GM23338 (cell line): ENCODE results near the gene FARS2. TPM values are rescaled to one million over a fixed set of nuclear protein-coding genes. Genes with fewer than 3 reads are reported as not detected.

Experiments used
- ATAC-seq: fragments of 200-7000 bp; cut with Tn5 transposase; 3 replicates; pipeline ENCODE4 v1.9.1; 2020
- DNase-seq: peaks from one replicate; pipeline ENCODE4 v3.0.0-alpha.2; 2015; ENCODE audit warnings: low spot score
- H2AFZ ChIP-seq: fragments of 200-600 bp; sonication (generic); 2 replicates; pipeline ENCODE4 v1.8.0; 2016; ENCODE audit warnings: antibody characterized with exemption, mild to moderate bottlenecking, moderate library complexity
- H3F3A ChIP-seq: fragments of 200-600 bp; sonication (generic); replicated peaks from 2 replicates; pipeline ENCODE4 v1.8.0; 2017; ENCODE audit warnings: antibody characterized with exemption, mixed run types, low read depth
- H3K27ac ChIP-seq: fragments of 200-600 bp; sonication (generic); 2 replicates; pipeline ENCODE4 v1.6.1; 2016; ENCODE audit warnings: low read depth
- H3K27me3 ChIP-seq: fragments of 200-600 bp; sonication (generic); 2 replicates; pipeline ENCODE4 v1.8.0; 2016; ENCODE audit warnings: mild to moderate bottlenecking, mixed run types, moderate library complexity; ENCODE audit not compliant: insufficient read depth
- H3K36me3 ChIP-seq: fragments of 200-600 bp; sonication (generic); 2 replicates; pipeline ENCODE4 v1.8.0; 2016; ENCODE audit warnings: mild to moderate bottlenecking; ENCODE audit not compliant: insufficient read depth
- H3K4me1 ChIP-seq: fragments of 200-600 bp; sonication (generic); 2 replicates; pipeline ENCODE4 v1.8.0; 2016; ENCODE audit warnings: mild to moderate bottlenecking, moderate library complexity; ENCODE audit not compliant: insufficient read depth
- H3K4me2 ChIP-seq: fragments of 200-600 bp; sonication (generic); 2 replicates; pipeline ENCODE4 v1.7.1; 2017; ENCODE audit warnings: mixed run types
- H3K4me3 ChIP-seq: fragments of 200-600 bp; sonication (generic); 2 replicates; pipeline ENCODE4 v1.6.1; 2016; ENCODE audit warnings: mixed run types
- H3K79me2 ChIP-seq: fragments of 200-600 bp; sonication (generic); replicated peaks from 2 replicates; pipeline ENCODE4 v1.8.0; 2017; ENCODE audit warnings: mild to moderate bottlenecking; ENCODE audit not compliant: insufficient read depth
- H3K9me2 ChIP-seq: fragments of 200-600 bp; sonication (generic); 2 replicates; pipeline ENCODE4 v1.8.0; 2017; ENCODE audit not compliant: insufficient read depth
- H4K20me1 ChIP-seq: fragments of 200-600 bp; sonication (generic); replicated peaks from 2 replicates; pipeline ENCODE4 v1.8.0; 2017; ENCODE audit warnings: mild to moderate bottlenecking; ENCODE audit not compliant: insufficient read depth
- H3K27ac Mint-ChIP-seq: 2 replicates; pipeline ENCODE4 v1.8.0; 2020; ENCODE audit warnings: inconsistent platforms, mild to moderate bottlenecking, moderate library complexity, mixed read lengths
- H3K27me3 Mint-ChIP-seq: 3 replicates; pipeline ENCODE4 v1.8.0; 2022; ENCODE audit warnings: low read depth, mild to moderate bottlenecking, moderate library complexity, mixed read lengths, inconsistent platforms; ENCODE audit not compliant: insufficient read depth, poor library complexity
- H3K36me3 Mint-ChIP-seq: 3 replicates; pipeline ENCODE4 v1.8.0; 2021; ENCODE audit warnings: low read depth, mild to moderate bottlenecking, inconsistent platforms, moderate library complexity, mixed read lengths
- H3K4me1 Mint-ChIP-seq: 3 replicates; pipeline ENCODE4 v1.8.0; 2020; ENCODE audit warnings: mild to moderate bottlenecking, inconsistent platforms, mixed read lengths
- H3K4me3 Mint-ChIP-seq: 3 replicates; pipeline ENCODE4 v1.8.0; 2021; ENCODE audit warnings: moderate library complexity, mild to moderate bottlenecking, inconsistent platforms, mixed read lengths
- H3K9me3 Mint-ChIP-seq: 3 replicates; pipeline ENCODE4 v1.8.0; 2020; ENCODE audit warnings: moderate library complexity, mild to moderate bottlenecking, inconsistent platforms, mixed read lengths
- CREB1 ChIP-seq: fragments of 250-450 bp; sonication (Bioruptor Pico); IDR thresholded peaks from 2 replicates; pipeline ENCODE4 v1.5.0; 2020; ENCODE audit warnings: low read depth, mild to moderate bottlenecking, moderate library complexity
- EZH2 ChIP-seq: fragments of 200-600 bp; sonication (generic); IDR thresholded peaks from one replicate; pipeline ENCODE4 v1.8.0; 2017; ENCODE audit warnings: antibody characterized with exemption, mild to moderate bottlenecking, low read depth; ENCODE audit not compliant: unreplicated experiment
- EZH2phosphoT487 ChIP-seq: fragments of 200-600 bp; sonication (generic); IDR thresholded peaks from one replicate; pipeline ENCODE4 v1.8.1; 2018; ENCODE audit warnings: antibody characterized with exemption; ENCODE audit not compliant: unreplicated experiment
- JUNB ChIP-seq: IDR thresholded peaks from one replicate; pipeline ENCODE4 v1.6.1; 2016; ENCODE audit warnings: antibody characterized with exemption; ENCODE audit not compliant: unreplicated experiment
- NANOG ChIP-seq: IDR thresholded peaks from 2 replicates; pipeline ENCODE4 v1.6.1; 2016; ENCODE audit warnings: antibody characterized with exemption, borderline replicate concordance
- POLR2AphosphoS5 ChIP-seq: IDR thresholded peaks from 2 replicates; pipeline ENCODE4 v1.6.1; 2016; ENCODE audit warnings: antibody characterized with exemption, low read depth
- STAT1 ChIP-seq: IDR thresholded peaks from one replicate; pipeline ENCODE4 v1.6.1; 2016; ENCODE audit warnings: antibody characterized with exemption; ENCODE audit not compliant: unreplicated experiment
- ZNF114 ChIP-seq: fragments of 250-450 bp; sonication (Bioruptor Pico); IDR thresholded peaks from 2 replicates; pipeline ENCODE4 v1.5.0; 2020; ENCODE audit warnings: mild to moderate bottlenecking, moderate library complexity
- ZNF331 ChIP-seq: fragments of 250-450 bp; sonication (Bioruptor Pico); IDR thresholded peaks from 2 replicates; pipeline ENCODE4 v1.5.0; 2020; ENCODE audit warnings: low read depth, mild to moderate bottlenecking, moderate library complexity
- polyA plus RNA-seq: library from polyadenylated mRNA; unstranded; fragments of >200 nt; fragmentation: Nextera tagmentation; extraction: Ambion mirVana; gene quantifications from 2 replicates; pipeline ENCODE4 v1.2.1, GENCODE V29; 2016
- total RNA-seq: library from RNA; depleted of rRNA; stranded (reverse); fragments of >200 nt; shearing (Covaris generic); gene quantifications from 2 replicates; pipeline ENCODE4 v1.2.3, GENCODE V29; 2014
- TF ChIP-seq, protein P1 (sequence below): fragments of 250-450 bp; sonication (Bioruptor Pico); IDR thresholded peaks from 2 replicates; pipeline ENCODE4 v1.5.0; 2020; ENCODE audit warnings: mild to moderate bottlenecking, moderate library complexity
- TF ChIP-seq, protein P2 (sequence below): IDR thresholded peaks from 2 replicates; pipeline ENCODE4 v1.6.1; 2016; ENCODE audit warnings: antibody characterized with exemption
- TF ChIP-seq, protein P3 (sequence below): IDR thresholded peaks from one replicate; pipeline ENCODE4 v1.6.1; 2018; ENCODE audit warnings: antibody characterized with exemption; ENCODE audit not compliant: unreplicated experiment
- TF ChIP-seq, protein P4 (sequence below), 2 experiments: fragments of 200-600 bp in 1 of 2; sonication (generic) in 1 of 2; conservative IDR thresholded peaks; 2 replicates each; pipeline versions ENCODE4 v1.5.1 to v1.6.1; 2016 to 2017; ENCODE audit warnings: antibody characterized with exemption in 2 of 2, low read depth in 2 of 2, mild to moderate bottlenecking in 2 of 2, moderate library complexity in 1 of 2

The FARS2 gene
- total and polyA plus RNA-seq, 2 experiments from 2014 or later: 7.6 to 19.0 TPM

DNA sequence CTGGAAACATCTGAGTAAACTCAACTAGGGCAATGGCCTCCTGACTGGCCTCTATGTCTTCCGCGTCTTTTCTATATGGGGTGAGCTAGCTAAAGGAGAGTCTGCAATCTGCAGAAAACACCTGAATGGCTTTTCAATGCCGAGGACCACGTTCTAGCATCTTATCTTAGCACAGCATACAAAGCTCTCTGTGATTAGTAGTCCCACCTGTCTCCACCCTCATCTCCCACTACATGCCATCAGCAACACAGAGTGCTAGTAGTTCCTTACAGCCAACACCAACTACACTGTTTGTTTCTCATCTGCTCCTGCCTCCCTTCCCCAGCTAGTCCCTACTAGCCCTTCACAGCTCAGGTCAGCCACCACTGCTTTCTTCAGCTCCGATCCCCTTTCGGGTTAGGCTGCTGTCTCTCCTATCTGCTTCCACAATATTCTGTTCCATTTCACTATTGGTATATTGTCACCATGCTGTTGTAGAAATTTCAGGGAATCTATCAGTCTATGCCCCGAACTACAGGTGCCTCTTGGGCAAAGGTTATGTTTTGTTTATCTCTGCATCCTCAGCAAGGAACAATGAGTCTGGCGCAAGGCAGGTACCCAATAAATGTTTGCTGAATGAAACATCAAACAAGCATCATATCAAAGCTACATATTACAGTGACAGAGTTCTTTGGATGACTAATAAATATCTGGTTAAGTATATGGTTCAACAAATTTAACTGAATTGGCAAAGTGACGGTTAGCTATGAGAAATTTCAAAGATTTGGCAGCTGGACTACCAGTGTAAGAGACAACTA lies 12.8 kb upstream of the FARS2 start:
- Histone ChIP-seq H3K4me1 (no peaks in the 10 kb centered on the region), H4K20me1 (peaks cover 52% of the 10 kb centered on the region), H2AFZ (no peak overlapping the region), H3K27ac (no peak overlapping the region), H3K36me3 (no peaks in the 10 kb centered on the region), H3F3A (no peaks in the 10 kb centered on the region), H3K9me2 (no peaks in the 10 kb centered on the region), H3K4me3 (no peak overlapping the region), H3K79me2 (peaks cover 85% of the 10 kb centered on the region), H3K27me3 (no peaks in the 10 kb centered on the region), H3K4me2 (no peak overlapping the region)
- DNase-seq (no peak), ATAC-seq (no peak)
- no peak overlapping the region for H3K4me3 Mint-ChIP-seq
- H3K9me3 Mint-ChIP-seq: peaks cover 2% of the 10 kb centered on the region; the same call in 2 of the 3 replicates
- H3K27me3 Mint-ChIP-seq: peaks cover 5% of the 10 kb centered on the region
- H3K4me1 Mint-ChIP-seq: peaks cover 11% of the 10 kb centered on the region; the same call in 2 of the 3 replicates
- no peak overlapping the region for H3K27ac Mint-ChIP-seq
- TF ChIP-seq, protein P1, sequence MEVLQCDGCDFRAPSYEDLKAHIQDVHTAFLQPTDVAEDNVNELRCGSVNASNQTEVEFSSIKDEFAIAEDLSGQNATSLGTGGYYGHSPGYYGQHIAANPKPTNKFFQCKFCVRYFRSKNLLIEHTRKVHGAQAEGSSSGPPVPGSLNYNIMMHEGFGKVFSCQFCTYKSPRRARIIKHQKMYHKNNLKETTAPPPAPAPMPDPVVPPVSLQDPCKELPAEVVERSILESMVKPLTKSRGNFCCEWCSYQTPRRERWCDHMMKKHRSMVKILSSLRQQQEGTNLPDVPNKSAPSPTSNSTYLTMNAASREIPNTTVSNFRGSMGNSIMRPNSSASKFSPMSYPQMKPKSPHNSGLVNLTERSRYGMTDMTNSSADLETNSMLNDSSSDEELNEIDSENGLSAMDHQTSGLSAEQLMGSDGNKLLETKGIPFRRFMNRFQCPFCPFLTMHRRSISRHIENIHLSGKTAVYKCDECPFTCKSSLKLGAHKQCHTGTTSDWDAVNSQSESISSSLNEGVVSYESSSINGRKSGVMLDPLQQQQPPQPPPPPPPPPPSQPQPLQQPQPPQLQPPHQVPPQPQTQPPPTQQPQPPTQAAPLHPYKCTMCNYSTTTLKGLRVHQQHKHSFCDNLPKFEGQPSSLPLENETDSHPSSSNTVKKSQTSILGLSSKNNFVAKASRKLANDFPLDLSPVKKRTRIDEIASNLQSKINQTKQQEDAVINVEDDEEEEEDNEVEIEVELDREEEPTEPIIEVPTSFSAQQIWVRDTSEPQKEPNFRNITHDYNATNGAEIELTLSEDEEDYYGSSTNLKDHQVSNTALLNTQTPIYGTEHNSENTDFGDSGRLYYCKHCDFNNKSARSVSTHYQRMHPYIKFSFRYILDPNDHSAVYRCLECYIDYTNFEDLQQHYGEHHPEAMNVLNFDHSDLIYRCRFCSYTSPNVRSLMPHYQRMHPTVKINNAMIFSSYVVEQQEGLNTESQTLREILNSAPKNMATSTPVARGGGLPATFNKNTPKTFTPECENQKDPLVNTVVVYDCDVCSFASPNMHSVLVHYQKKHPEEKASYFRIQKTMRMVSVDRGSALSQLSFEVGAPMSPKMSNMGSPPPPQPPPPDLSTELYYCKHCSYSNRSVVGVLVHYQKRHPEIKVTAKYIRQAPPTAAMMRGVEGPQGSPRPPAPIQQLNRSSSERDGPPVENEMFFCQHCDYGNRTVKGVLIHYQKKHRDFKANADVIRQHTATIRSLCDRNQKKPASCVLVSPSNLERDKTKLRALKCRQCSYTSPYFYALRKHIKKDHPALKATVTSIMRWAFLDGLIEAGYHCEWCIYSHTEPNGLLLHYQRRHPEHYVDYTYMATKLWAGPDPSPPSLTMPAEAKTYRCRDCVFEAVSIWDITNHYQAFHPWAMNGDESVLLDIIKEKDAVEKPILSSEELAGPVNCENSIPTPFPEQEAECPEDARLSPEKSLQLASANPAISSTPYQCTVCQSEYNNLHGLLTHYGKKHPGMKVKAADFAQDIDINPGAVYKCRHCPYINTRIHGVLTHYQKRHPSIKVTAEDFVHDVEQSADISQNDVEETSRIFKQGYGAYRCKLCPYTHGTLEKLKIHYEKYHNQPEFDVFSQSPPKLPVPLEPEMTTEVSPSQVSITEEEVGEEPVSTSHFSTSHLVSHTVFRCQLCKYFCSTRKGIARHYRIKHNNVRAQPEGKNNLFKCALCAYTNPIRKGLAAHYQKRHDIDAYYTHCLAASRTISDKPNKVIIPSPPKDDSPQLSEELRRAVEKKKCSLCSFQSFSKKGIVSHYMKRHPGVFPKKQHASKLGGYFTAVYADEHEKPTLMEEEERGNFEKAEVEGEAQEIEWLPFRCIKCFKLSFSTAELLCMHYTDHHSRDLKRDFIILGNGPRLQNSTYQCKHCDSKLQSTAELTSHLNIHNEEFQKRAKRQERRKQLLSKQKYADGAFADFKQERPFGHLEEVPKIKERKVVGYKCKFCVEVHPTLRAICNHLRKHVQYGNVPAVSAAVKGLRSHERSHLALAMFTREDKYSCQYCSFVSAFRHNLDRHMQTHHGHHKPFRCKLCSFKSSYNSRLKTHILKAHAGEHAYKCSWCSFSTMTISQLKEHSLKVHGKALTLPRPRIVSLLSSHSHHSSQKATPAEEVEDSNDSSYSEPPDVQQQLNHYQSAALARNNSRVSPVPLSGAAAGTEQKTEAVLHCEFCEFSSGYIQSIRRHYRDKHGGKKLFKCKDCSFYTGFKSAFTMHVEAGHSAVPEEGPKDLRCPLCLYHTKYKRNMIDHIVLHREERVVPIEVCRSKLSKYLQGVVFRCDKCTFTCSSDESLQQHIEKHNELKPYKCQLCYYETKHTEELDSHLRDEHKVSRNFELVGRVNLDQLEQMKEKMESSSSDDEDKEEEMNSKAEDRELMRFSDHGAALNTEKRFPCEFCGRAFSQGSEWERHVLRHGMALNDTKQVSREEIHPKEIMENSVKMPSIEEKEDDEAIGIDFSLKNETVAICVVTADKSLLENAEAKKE (CRISPR knock-in tag): no peak
- no peak for TF ChIP-seq CREB1
- TF ChIP-seq, protein P2, sequence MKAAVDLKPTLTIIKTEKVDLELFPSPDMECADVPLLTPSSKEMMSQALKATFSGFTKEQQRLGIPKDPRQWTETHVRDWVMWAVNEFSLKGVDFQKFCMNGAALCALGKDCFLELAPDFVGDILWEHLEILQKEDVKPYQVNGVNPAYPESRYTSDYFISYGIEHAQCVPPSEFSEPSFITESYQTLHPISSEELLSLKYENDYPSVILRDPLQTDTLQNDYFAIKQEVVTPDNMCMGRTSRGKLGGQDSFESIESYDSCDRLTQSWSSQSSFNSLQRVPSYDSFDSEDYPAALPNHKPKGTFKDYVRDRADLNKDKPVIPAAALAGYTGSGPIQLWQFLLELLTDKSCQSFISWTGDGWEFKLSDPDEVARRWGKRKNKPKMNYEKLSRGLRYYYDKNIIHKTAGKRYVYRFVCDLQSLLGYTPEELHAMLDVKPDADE: no peak
- TF ChIP-seq NANOG: no peak
- no peak for TF ChIP-seq ZNF331 (CRISPR knock-in tag)
- TF ChIP-seq ZNF114 (CRISPR knock-in tag): no peak
- no peak for TF ChIP-seq EZH2phosphoT487
- no peak for TF ChIP-seq POLR2AphosphoS5
- no peak for TF ChIP-seq STAT1
- TF ChIP-seq, protein P3, sequence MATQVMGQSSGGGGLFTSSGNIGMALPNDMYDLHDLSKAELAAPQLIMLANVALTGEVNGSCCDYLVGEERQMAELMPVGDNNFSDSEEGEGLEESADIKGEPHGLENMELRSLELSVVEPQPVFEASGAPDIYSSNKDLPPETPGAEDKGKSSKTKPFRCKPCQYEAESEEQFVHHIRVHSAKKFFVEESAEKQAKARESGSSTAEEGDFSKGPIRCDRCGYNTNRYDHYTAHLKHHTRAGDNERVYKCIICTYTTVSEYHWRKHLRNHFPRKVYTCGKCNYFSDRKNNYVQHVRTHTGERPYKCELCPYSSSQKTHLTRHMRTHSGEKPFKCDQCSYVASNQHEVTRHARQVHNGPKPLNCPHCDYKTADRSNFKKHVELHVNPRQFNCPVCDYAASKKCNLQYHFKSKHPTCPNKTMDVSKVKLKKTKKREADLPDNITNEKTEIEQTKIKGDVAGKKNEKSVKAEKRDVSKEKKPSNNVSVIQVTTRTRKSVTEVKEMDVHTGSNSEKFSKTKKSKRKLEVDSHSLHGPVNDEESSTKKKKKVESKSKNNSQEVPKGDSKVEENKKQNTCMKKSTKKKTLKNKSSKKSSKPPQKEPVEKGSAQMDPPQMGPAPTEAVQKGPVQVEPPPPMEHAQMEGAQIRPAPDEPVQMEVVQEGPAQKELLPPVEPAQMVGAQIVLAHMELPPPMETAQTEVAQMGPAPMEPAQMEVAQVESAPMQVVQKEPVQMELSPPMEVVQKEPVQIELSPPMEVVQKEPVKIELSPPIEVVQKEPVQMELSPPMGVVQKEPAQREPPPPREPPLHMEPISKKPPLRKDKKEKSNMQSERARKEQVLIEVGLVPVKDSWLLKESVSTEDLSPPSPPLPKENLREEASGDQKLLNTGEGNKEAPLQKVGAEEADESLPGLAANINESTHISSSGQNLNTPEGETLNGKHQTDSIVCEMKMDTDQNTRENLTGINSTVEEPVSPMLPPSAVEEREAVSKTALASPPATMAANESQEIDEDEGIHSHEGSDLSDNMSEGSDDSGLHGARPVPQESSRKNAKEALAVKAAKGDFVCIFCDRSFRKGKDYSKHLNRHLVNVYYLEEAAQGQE: no peak
- TF ChIP-seq EZH2: no peak
- no peak for TF ChIP-seq JUNB
- TF ChIP-seq, protein P4, sequence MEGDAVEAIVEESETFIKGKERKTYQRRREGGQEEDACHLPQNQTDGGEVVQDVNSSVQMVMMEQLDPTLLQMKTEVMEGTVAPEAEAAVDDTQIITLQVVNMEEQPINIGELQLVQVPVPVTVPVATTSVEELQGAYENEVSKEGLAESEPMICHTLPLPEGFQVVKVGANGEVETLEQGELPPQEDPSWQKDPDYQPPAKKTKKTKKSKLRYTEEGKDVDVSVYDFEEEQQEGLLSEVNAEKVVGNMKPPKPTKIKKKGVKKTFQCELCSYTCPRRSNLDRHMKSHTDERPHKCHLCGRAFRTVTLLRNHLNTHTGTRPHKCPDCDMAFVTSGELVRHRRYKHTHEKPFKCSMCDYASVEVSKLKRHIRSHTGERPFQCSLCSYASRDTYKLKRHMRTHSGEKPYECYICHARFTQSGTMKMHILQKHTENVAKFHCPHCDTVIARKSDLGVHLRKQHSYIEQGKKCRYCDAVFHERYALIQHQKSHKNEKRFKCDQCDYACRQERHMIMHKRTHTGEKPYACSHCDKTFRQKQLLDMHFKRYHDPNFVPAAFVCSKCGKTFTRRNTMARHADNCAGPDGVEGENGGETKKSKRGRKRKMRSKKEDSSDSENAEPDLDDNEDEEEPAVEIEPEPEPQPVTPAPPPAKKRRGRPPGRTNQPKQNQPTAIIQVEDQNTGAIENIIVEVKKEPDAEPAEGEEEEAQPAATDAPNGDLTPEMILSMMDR (conservative IDR thresholded peaks at IDR 0.05; ENCODE audit: low read depth in 2 of 2): no peak
- peaks cover 15% of the 10 kb centered on the region for H3K36me3 Mint-ChIP-seq
